Ishikawa (cell line): Measurements from ENCODE around the gene RICTOR.

Experiments used
- CEBPB ChIP-seq: IDR thresholded peaks from 2 replicates; pipeline ENCODE4 v1.6.1; 2012
- CREB1 ChIP-seq: IDR thresholded peaks from 2 replicates; pipeline ENCODE4 v1.6.1; 2012; ENCODE audit warnings: low read depth
- EGR1 ChIP-seq: IDR thresholded peaks from 2 replicates; pipeline ENCODE4 v1.6.1; 2012
- EP300 ChIP-seq: IDR thresholded peaks from 2 replicates; pipeline ENCODE4 v1.6.1; 2012; ENCODE audit warnings: borderline replicate concordance
- FOXM1 ChIP-seq: IDR thresholded peaks from 2 replicates; pipeline ENCODE4 v1.6.1; 2012; ENCODE audit warnings: low read depth, borderline replicate concordance
- NFIC ChIP-seq: IDR thresholded peaks from 2 replicates; pipeline ENCODE4 v1.6.1; 2012
- RAD21 ChIP-seq: IDR thresholded peaks from 2 replicates; pipeline ENCODE4 v1.6.1; 2012; ENCODE audit warnings: low read depth
- TAF1 ChIP-seq: IDR thresholded peaks from 2 replicates; pipeline ENCODE4 v1.6.1; 2012; ENCODE audit warnings: low read depth, mild to moderate bottlenecking
- TCF12 ChIP-seq: IDR thresholded peaks from 2 replicates; pipeline ENCODE4 v1.6.1; 2012; ENCODE audit warnings: low read depth
- TEAD4 ChIP-seq: IDR thresholded peaks from 2 replicates; pipeline ENCODE4 v1.6.1; 2012
- YY1 ChIP-seq: IDR thresholded peaks from 2 replicates; pipeline ENCODE4 v1.6.1; 2012; ENCODE audit warnings: low read depth
- ZBTB7A ChIP-seq: IDR thresholded peaks from 2 replicates; pipeline ENCODE4 v1.6.1; 2012; ENCODE audit warnings: low read depth
- TF ChIP-seq, protein P1 (sequence below): IDR thresholded peaks from 2 replicates; pipeline ENCODE4 v1.6.1; 2012
- TF ChIP-seq, protein P2 (sequence below): IDR thresholded peaks from 2 replicates; pipeline ENCODE4 v1.6.1; 2012; ENCODE audit warnings: low read depth, mild to moderate bottlenecking
- TF ChIP-seq, protein P3 (sequence below): IDR thresholded peaks from 2 replicates; pipeline ENCODE4 v1.6.1; 2012

RICTOR gene

DNA sequence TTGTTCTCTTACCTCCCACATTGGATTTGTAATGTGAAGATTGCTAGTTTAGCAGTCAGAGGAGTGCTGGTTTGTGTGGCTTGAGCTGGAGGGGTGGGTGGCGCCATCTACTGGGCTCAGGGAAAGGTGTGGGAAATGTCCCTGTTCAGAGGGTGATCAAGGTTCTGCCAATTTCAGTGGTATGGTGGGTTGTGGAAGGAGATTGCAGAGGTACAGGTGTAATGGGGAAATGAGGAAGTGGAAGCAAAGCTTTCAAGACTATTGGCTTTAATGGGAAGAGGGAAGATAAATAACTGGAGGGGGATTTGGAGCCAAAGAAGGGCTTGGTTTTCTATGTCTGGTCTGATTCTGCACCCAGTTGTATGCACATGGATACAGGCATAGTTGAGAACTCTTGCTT is 152.0 kb downstream of the RICTOR start:
- TF ChIP-seq, protein P1, sequence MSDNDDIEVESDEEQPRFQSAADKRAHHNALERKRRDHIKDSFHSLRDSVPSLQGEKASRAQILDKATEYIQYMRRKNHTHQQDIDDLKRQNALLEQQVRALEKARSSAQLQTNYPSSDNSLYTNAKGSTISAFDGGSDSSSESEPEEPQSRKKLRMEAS = no peak
- TF ChIP-seq RAD21 = peak; percentile 86

DNA sequence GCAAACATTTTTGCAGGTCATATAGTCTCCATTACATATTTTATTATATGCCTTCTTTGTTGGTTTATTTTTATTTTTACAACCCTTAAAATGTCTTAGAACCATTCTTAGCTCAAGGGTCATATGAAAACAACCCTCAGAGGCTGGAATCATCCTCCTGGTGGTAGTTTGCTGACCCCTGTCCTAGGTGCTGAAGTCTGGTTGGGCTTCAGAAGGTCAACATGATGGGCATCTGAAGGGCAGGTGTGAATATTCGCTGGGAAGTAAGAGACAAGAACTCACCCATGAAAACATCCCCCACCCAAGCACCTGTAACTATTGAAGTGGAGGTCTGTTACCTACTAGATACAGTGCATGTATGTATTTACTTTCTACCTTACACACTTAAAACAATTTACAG is 153.0 kb downstream of the RICTOR start:
- TF ChIP-seq FOXM1 (no peak), TCF12 (no peak)
- TF ChIP-seq, protein P2, sequence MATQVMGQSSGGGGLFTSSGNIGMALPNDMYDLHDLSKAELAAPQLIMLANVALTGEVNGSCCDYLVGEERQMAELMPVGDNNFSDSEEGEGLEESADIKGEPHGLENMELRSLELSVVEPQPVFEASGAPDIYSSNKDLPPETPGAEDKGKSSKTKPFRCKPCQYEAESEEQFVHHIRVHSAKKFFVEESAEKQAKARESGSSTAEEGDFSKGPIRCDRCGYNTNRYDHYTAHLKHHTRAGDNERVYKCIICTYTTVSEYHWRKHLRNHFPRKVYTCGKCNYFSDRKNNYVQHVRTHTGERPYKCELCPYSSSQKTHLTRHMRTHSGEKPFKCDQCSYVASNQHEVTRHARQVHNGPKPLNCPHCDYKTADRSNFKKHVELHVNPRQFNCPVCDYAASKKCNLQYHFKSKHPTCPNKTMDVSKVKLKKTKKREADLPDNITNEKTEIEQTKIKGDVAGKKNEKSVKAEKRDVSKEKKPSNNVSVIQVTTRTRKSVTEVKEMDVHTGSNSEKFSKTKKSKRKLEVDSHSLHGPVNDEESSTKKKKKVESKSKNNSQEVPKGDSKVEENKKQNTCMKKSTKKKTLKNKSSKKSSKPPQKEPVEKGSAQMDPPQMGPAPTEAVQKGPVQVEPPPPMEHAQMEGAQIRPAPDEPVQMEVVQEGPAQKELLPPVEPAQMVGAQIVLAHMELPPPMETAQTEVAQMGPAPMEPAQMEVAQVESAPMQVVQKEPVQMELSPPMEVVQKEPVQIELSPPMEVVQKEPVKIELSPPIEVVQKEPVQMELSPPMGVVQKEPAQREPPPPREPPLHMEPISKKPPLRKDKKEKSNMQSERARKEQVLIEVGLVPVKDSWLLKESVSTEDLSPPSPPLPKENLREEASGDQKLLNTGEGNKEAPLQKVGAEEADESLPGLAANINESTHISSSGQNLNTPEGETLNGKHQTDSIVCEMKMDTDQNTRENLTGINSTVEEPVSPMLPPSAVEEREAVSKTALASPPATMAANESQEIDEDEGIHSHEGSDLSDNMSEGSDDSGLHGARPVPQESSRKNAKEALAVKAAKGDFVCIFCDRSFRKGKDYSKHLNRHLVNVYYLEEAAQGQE = peak; percentile 86

DNA sequence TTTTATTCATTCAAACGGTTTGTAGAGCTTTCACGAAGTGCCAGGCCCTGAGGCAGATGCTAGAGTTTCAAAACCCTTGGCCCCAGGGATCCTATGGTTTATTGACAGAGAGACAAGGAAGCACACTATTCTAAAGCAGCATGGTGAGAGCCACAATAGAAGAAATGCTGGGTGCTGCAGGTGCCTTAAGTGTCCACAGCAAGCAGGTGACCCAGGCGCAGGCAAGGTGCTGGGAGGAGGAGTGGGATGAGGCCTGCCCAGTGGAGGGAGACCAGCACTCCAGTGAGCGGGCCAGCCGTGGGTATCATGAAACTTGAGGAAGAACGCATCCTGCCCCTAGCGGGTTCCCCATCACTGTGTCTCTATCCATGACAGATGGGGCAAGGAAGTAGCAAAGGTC is 157.4 kb downstream of the RICTOR start:
- no peak for TF ChIP-seq RAD21
- no peak for TF ChIP-seq EP300
- no peak for TF ChIP-seq CREB1
- TF ChIP-seq, protein P2 = no peak
- TF ChIP-seq EGR1 = no peak

DNA sequence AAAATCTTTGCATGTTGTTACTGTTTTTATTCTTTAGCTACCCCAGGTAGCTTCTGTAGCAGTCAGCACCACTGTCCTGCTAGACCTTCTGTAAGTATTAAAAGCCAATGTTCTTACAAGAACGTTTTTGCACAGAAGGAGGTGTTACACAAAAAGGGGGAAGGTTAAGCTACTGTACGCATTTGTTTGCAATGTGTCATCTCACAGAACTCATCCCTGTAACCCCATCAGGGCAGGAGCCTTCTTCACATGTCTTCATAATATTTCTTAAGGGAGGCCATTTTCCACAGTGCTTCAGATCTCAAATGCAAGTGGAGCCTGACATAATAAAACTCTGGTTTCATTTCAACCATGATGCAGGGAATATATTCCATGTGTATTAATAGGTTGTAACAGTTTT is 160.5 kb downstream of the RICTOR start:
- TF ChIP-seq TAF1 (no peak), RAD21 (no peak), EGR1 (no peak), YY1 (no peak), NFIC (no peak), FOXM1 (no peak), TEAD4 (no peak), ZBTB7A (no peak), TCF12 (no peak), CREB1 (no peak), CEBPB (no peak), EP300 (no peak)
- TF ChIP-seq, protein P3, sequence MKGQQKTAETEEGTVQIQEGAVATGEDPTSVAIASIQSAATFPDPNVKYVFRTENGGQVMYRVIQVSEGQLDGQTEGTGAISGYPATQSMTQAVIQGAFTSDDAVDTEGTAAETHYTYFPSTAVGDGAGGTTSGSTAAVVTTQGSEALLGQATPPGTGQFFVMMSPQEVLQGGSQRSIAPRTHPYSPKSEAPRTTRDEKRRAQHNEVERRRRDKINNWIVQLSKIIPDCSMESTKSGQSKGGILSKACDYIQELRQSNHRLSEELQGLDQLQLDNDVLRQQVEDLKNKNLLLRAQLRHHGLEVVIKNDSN = no peak
- TF ChIP-seq, protein P2 = no peak
- TF ChIP-seq, protein P1 = no peak

DNA sequence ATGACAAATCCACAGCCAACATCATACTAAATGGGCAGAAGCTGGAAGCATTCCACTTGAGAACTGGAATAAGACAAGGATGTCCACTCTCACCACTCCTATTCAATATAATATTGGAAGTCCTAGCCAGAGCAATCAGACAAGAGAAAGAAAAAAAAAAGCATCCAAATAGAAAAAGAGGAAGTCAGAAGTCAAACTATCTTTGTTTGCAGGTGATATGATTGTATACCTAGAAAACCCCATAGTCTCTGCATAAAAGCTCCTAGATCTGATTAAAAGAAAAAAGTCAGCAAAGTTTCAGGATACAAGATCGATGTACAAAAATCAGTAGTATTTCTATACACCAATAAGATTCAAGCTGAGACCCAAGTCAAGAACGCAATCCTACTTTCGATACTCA is 162.3 kb downstream of the RICTOR start:
- no peak for TF ChIP-seq EP300
- TF ChIP-seq, protein P2 = no peak
- TF ChIP-seq, protein P1 = no peak
- TF ChIP-seq TAF1 = no peak
- no peak for TF ChIP-seq ZBTB7A
- TF ChIP-seq CEBPB = no peak
- TF ChIP-seq YY1 = no peak
- TF ChIP-seq, protein P3 = no peak
- TF ChIP-seq NFIC = no peak
- TF ChIP-seq TCF12 = no peak
- TF ChIP-seq FOXM1 = no peak
- TF ChIP-seq TEAD4 = no peak
- TF ChIP-seq RAD21 = no peak
- TF ChIP-seq CREB1 = no peak
